Spleen (tissue), 11 donors: Measurements from ENCODE around the gene ADARB2. TPM values are rescaled to one million over a fixed set of nuclear protein-coding genes. Genes with fewer than 3 reads are reported as not detected.
"Not testable (repeated sequence)": the region's sequence is repeated elsewhere in the genome, so short reads cannot be mapped to it uniquely, and the experiment has no call there.

Experiments used
- DNase-seq: peaks from one replicate; pipeline ENCODE4 v3.0.0-alpha.2; 2020
- H3K27ac ChIP-seq, 8 donors: fragments of 200-600 bp; sonication (generic) in 7 of 8; 1 replicate in 4 of 8; 2 replicates in 4 of 8; pipeline versions ENCODE4 v1.5.0 to v1.8.0; 2016 to 2021; ENCODE audit warnings: inconsistent platforms in 4 of 8, mild to moderate bottlenecking in 4 of 8, moderate library complexity in 1 of 8
- H3K27me3 ChIP-seq, 7 donors: fragments of 200-600 bp; sonication (generic) in 6 of 7; replicated peaks in 1 of 7; 1 replicate in 4 of 7; 2 replicates in 3 of 7; pipeline versions ENCODE4 v1.5.0 to v1.8.0; 2016 to 2021; ENCODE audit warnings: inconsistent platforms in 3 of 7, mild to moderate bottlenecking in 1 of 7
- H3K36me3 ChIP-seq, 6 donors: fragments of 200-600 bp; sonication (generic) in 5 of 6; 1 replicate in 4 of 6; 2 replicates in 2 of 6; pipeline versions ENCODE4 v1.5.0 to v1.8.0; 2016 to 2021; ENCODE audit warnings: inconsistent platforms in 2 of 6
- H3K4me1 ChIP-seq, 6 donors: fragments of 200-600 bp; sonication (generic) in 5 of 6; 1 replicate in 3 of 6; 2 replicates in 3 of 6; pipeline versions ENCODE4 v1.5.0 to v1.8.0; 2016 to 2021; ENCODE audit warnings: inconsistent platforms in 3 of 6
- H3K4me3 ChIP-seq, 8 donors: fragments of 200-600 bp; sonication (generic) in 7 of 8; 1 replicate in 4 of 8; 2 replicates in 4 of 8; pipeline versions ENCODE4 v1.5.0 to v1.8.0; 2016 to 2021; ENCODE audit warnings: inconsistent platforms in 4 of 8, mild to moderate bottlenecking in 4 of 8, moderate library complexity in 2 of 8
- H3K9me3 ChIP-seq, 8 donors: fragments of 200-600 bp; sonication (generic) in 7 of 8; 1 replicate in 4 of 8; 2 replicates in 4 of 8; pipeline versions ENCODE4 v1.5.0 to v1.8.0; 2016 to 2021; ENCODE audit warnings: inconsistent platforms in 4 of 8
- POLR2A ChIP-seq, 3 donors: fragments of 450-650 bp; IDR thresholded peaks; one replicate each; pipeline ENCODE4 v1.5.1; 2017; ENCODE audit warnings: antibody characterized with exemption in 3 of 3, mild to moderate bottlenecking in 1 of 3
- POLR2AphosphoS5 ChIP-seq, 3 donors: sonication (generic); formaldehyde crosslinking; IDR thresholded peaks; one replicate each; pipeline ENCODE4 v1.5.1; 2017; ENCODE audit warnings: antibody characterized with exemption in 3 of 3
- WGBS, 5 donors: extraction: QIAGEN DNeasy Blood & Tissue Kit in 3 of 5; methylation state at CpG; one replicate each; pipeline versions ENCODE4 v1.1.5 to v1.1.7; 2013 to 2018; 5-methylcytosine and 5-hydroxymethylcytosine counted together
- intact Hi-C: fragments of 100-400 bp; cut with DNase I; formaldehyde crosslinking; loops from one replicate; pipeline ENCODE4 v1.15.0; 2023; ENCODE audit warnings: low total_unique reads
- polyA plus RNA-seq, 3 donors: library from polyadenylated mRNA; stranded (reverse); fragments of 200-250 nt; gene quantifications; one replicate each; pipeline ENCODE4 v1.2.1, GENCODE V29; 2013
- total RNA-seq, 7 donors: library from RNA; depleted of rRNA in 3 of 7; stranded (reverse); fragments of >200 nt in 3 of 7; fragmentation: NEBNext Ultra II Directional in 4 of 7; extraction: Animal tissue kit (Norgen Biotek cat#: 25700) in 4 of 7; gene quantifications; one replicate each; pipeline versions ENCODE4 v1.1.0 to v1.2.1, GENCODE V29; 2016 to 2021
- TF ChIP-seq, protein P1 (sequence below), 11 experiments: fragments of 200-600 bp in 7 of 11; fragments of 450-650 bp in 4 of 11; sonication (generic) in 4 of 11; IDR thresholded peaks in 8 of 11; conservative IDR thresholded peaks in 3 of 11; 1 replicate in 7 of 11; 2 replicates in 4 of 11; pipeline versions ENCODE4 v1.4.0 to v1.8.0; 2016 to 2021; ENCODE audit warnings: antibody characterized with exemption in 11 of 11, inconsistent platforms in 4 of 11, mild to moderate bottlenecking in 1 of 11
- donor health status: healthy with polysubstance abuse.
- donor health status: DM: no; HTN: no; CAD: no; lungs with moderate emphysema.
- donor health status: DM: no; HTN: no; CAD: no.
- donor health status: Bipolar disorder and iron deficiency.
- donor health status: healthy.
- donor health status: DM: no; HTN: no; CAD: no.
- donor health status: DM: yes; HTN: yes; CAD: no.

Gene ADARB2
- total and polyA plus RNA-seq, 10 donors = 0.05 to 8.1 (median 0.96) TPM

DNA sequence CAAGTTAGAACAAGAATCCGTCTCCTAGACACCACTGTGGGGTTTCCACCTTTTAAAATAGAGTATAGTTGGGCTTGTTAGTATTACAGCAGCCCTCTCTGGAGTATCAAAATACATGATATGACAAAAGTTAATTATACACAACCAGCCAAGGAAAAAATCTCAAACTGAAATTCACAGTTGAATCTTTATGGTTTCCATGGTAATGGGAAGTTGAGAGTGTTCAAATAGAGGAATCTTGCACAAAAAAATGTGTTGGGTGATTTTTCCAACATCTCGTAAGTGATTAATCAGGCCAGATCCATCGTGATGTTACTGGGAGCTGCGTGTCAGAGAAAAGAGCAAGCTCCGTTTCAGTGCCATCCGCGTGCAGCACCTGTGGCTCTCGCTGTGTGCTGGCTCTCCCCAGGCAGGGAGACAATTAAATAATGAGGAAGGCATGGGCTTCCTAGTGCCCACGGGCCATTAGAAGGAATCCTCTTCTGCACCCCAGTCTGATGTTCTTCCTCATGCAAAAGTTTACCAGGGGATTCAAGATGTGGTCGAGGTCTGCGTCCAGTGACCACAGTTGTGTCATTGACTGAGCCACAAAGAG, 41.1 kb upstream of the ADARB2 start:
- Histone ChIP-seq H3K27me3 (no peaks in the 10 kb centered on the region), H3K4me3 (no peak overlapping the region), H3K9me3 (peaks cover 0 to 5% (median 0%) of the 10 kb centered on the region in 8 donors), H3K27ac (no peak overlapping the region), H3K36me3 (no peaks in the 10 kb centered on the region), H3K4me1 (no peaks in the 10 kb centered on the region)
- DNase-seq = no peak
- intact Hi-C loops = no loop called here
- WGBS, 5 donors = 85 to 93% (median 88%) methylated on average over 11 of the region's 11 CpGs
- TF ChIP-seq, protein P1, sequence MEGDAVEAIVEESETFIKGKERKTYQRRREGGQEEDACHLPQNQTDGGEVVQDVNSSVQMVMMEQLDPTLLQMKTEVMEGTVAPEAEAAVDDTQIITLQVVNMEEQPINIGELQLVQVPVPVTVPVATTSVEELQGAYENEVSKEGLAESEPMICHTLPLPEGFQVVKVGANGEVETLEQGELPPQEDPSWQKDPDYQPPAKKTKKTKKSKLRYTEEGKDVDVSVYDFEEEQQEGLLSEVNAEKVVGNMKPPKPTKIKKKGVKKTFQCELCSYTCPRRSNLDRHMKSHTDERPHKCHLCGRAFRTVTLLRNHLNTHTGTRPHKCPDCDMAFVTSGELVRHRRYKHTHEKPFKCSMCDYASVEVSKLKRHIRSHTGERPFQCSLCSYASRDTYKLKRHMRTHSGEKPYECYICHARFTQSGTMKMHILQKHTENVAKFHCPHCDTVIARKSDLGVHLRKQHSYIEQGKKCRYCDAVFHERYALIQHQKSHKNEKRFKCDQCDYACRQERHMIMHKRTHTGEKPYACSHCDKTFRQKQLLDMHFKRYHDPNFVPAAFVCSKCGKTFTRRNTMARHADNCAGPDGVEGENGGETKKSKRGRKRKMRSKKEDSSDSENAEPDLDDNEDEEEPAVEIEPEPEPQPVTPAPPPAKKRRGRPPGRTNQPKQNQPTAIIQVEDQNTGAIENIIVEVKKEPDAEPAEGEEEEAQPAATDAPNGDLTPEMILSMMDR (IDR thresholded peaks at IDR 0.05 in 8 of 11, conservative IDR thresholded peaks at IDR 0.05 in 3 of 11) = no peak
- TF ChIP-seq POLR2A (IDR thresholded peaks at IDR 0.05) = no peak
- no peak for TF ChIP-seq POLR2AphosphoS5 (IDR thresholded peaks at IDR 0.05)

DNA sequence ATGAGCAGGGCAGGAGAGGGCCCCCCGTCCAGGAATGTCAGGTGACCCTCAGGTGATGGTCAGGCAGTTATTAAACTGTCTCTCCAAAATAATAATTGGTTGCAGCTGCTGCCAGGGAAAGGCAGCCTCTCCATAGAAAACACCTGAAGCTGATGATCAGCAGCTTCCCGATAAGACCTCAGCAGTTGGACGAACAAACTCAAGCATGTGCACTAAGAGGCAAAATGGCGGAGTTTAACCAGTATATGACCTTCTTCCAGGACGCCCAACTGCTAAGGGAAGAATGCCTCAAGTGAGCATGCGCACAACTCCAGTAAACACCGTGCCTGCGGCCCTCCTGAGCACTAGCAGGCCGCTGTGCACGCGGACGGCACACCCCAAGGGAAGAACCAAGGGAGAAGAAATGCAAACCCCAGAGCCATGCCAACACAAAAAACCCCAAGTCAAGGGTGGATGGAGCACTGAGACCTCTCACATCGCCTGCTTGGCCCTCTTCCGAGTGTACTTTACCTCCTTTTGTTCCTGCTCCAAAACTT, 38.9 kb upstream of the ADARB2 start:
- Histone ChIP-seq H3K4me1 (no peaks in the 10 kb centered on the region), H3K9me3 (no peaks in the 10 kb centered on the region)
- WGBS, 5 donors = 89 to 93% (median 91%) methylated on average over 14 of the region's 14 CpGs

DNA sequence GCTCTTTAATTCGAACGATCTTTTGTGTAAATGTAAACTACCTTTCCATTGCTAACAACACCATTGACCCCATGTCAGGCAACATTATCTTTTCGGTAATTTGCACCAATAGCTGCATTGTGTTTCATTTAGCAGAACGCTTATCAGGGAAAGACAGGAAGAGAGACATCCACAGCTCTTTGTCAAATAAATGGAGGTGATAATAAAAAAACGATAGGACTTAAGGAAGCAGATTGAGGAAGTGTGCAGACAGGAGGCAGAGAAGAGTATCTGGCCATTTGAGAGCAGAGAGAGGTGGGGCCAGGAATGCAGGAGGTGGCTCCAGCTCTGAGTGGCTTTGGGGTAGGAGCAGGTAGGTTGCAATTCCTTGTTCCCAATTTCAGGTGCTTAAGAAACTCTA, 37.5 kb upstream of the ADARB2 start:
- Histone ChIP-seq H3K9me3 (no peaks in the 10 kb centered on the region), H3K4me3 (no peak overlapping the region), H3K27me3 (no peaks in the 10 kb centered on the region), H3K27ac (no peak overlapping the region), H3K36me3 (no peaks in the 10 kb centered on the region), H3K4me1 (no peaks in the 10 kb centered on the region)
- TF ChIP-seq, protein P1 (IDR thresholded peaks at IDR 0.05 in 8 of 11, conservative IDR thresholded peaks at IDR 0.05 in 3 of 11) = no peak
- TF ChIP-seq POLR2A (IDR thresholded peaks at IDR 0.05) (no peak), POLR2AphosphoS5 (IDR thresholded peaks at IDR 0.05) (no peak)
- 26 to 51% (median 42%) methylated on average over 5 of the region's 5 CpGs for WGBS, 5 donors
- intact Hi-C loops = no loop called here
- no peak for DNase-seq

More for the DNA sequence above, 38.9 kb upstream of the ADARB2 start:
- Histone ChIP-seq H3K36me3 (no peaks in the 10 kb centered on the region), H3K27me3 (no peaks in the 10 kb centered on the region), H3K27ac (no peak overlapping the region), H3K4me3 (no peak overlapping the region)
- no peak for DNase-seq
- no peak for TF ChIP-seq POLR2A (IDR thresholded peaks at IDR 0.05)
- TF ChIP-seq, protein P1 (IDR thresholded peaks at IDR 0.05 in 8 of 11, conservative IDR thresholded peaks at IDR 0.05 in 3 of 11) = no peak
- TF ChIP-seq POLR2AphosphoS5 (IDR thresholded peaks at IDR 0.05) = no peak
- intact Hi-C loops = no loop called here

DNA sequence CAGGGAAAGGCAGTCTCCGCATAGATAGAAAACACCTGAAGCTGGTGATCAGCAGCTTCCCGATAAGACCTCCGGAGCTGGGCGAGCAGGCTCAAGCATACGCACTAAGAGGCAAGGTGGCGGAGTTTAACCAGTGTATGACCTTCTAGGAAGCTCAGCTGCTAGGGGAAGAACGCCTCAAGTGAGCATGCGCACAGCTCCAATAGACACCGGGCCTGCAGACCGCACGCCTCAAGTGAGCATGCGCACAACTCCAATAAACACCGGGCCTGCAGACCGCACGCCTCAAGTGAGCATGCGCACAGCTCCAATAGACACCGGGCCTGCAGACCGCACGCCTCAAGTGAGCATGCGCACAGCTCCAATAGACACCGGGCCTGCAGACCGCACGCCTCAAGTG, 35.9 kb upstream of the ADARB2 start:
- intact Hi-C loops, H3K36me3 ChIP-seq, H3K4me1 ChIP-seq, H3K4me3 ChIP-seq, H3K9me3 ChIP-seq, DNase-seq, H3K27ac ChIP-seq, H3K27me3 ChIP-seq: not testable (repeated sequence)
- WGBS, 5 donors = 82 to 95% (median 89%) methylated on average over 17 to 23 of the region's 23 CpGs
